Muscle of arm (tissue), 12 donors: ENCODE data around the gene ANO3. TPM values are rescaled to one million over a fixed set of nuclear protein-coding genes. Genes with fewer than 3 reads are reported as not detected.

Experiments
- DNase-seq: peaks from one replicate; pipeline ENCODE4 v3.0.0-alpha.2; 2013
- polyA plus RNA-seq, 12 donors: library from polyadenylated mRNA; unstranded; fragments of 120-200 nt; gene quantifications; one replicate each; pipeline ENCODE4 v1.2.1, GENCODE V29; 2013; ENCODE audit not compliant: insufficient read length in 12 of 12

The ANO3 gene
- polyA plus RNA-seq, 12 donors = 0.07 to 0.80 (median 0.25) TPM; not detected in 2

- DNase-seq = no peak
Observed at GRCh38 chr11:26353010-26353409, 21.1 kb downstream of the ANO3 start.

- DNase-seq = no peak
Observed at GRCh38 chr11:26359055-26359454, 27.1 kb downstream of the ANO3 start.

GRCh38 chr11:26365284-26365683 is 33.4 kb downstream of the ANO3 start:
- no peak for DNase-seq

- DNase-seq = no peak
Observed at GRCh38 chr11:26377619-26378018, 45.7 kb downstream of the ANO3 start.

GRCh38 chr11:26399336-26399735 is 67.4 kb downstream of the ANO3 start:
- no peak for DNase-seq

GRCh38 chr11:26410706-26411366 is 78.9 kb downstream of the ANO3 start:
- no peak for DNase-seq

GRCh38 chr11:26412955-26413354 is 81.0 kb downstream of the ANO3 start:
- no peak for DNase-seq

GRCh38 chr11:26418386-26418912 is 86.5 kb downstream of the ANO3 start:
- peak; percentile 52 for DNase-seq

GRCh38 chr11:26420331-26420730 is 88.4 kb downstream of the ANO3 start:
- no peak for DNase-seq

DNA sequence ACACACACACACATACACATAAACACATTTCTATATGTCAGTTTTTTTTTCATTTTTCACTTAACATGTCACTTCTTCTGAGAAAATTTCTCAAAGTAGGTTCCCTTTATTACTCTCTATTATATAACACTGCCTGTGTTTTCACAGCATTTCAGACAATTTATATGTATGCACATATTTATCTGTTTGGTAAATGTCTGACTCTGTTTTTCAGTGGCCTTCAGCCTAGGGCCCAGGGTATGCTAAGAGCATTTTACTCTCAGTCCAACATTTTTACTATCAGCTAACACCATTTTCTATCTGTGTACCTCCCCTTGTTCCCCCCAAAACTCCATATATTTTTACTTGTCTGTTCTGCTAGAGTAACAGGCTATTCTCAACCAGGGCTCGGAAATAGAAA is 92.3 kb downstream of the ANO3 start:
- no peak for DNase-seq

DNA sequence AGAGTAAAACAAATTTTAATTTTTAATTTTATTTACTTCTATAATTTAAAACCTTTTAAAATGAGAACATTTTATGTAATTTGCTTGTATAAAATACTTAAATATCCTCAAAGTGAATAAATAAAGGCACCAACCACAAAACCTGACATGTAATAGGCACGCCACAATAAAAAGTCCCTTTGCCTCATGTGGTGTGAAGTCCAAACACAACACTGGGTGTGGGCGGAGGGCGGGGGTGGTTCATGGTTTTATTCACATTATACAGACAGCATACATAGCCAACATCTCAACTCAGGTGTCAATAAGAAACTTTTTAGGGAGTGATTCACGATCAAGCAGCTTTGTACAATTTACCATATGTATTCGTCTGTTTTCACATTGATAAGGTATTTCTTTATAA is 107.9 kb downstream of the ANO3 start:
- no peak for DNase-seq

DNA sequence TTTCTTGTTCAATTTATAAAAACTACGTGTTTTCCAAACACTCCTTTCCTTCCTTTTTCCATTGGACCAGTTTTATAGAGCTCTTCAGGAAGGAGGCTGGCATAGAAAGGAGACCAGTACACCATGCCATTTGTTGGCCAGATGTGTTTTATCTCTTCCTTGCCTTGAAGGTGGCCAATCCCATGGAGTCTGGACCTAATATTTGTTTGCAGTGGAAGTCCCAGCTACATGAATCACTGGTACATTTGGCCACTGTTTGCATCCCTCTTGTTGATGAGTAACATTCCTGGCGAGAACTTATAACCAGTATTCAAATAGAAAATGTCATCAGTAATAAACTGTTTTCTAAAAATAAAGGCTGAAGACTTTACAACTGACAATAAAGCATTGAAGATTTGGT is 110.2 kb downstream of the ANO3 start:
- no peak for DNase-seq

DNA sequence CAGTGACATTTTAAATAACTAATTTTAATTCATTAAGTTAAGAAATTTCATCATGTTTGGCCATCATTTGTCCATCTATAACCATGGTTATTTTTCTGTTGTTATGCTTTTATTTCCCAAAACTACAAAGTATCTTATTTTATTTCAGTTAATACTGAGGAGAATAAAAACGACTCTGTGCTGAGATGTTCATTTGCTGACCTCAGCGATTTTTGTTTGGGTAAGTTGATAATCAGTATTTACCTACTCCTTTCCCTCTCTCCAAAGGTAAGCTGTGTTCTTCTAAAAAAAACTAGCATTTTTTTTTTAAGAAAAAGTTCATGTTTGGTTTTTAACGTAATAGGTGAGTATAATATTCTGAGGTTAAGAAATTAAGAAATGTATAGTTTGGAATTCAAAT is 111.7 kb downstream of the ANO3 start:
- DNase-seq = no peak

GRCh38 chr11:26457636-26458035 is 125.7 kb downstream of the ANO3 start:
- no peak for DNase-seq

DNA sequence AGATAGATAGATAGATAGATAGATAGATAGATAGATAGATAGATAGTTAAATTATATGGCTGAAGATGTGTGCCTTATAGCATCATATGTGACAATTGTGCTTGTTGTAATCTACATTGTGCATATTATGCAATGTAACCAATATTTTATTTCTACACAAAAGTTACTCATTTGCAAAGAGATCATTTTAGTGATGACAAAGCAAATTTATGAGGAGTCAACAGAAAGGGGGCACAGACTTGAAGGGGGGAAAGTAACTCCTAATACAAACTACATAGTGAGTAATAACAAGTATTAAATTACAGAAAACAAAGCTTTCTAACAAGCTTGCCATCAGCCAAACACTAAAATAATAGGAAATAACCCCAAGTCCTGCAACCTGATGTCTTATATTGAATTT is 133.3 kb downstream of the ANO3 start:
- DNase-seq = no peak

DNA sequence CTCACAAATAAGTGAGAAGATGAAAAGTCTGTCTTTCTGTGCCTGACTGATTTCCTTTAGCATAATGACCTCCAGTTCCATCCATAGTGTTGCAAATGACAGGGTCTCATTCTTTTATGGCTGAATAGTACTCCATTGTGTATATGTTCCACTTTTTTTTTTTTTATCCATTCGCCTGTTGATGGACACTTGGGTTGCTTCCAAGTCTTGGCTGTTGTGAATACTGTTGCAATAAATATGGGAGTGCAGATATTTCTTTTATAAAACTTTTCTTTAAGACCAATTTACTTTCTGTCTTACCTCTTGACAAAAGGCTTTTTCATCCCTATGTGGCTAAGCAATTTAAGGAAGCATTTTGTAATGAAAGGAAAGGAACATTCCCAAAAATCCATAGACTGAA is 135.6 kb downstream of the ANO3 start:
- DNase-seq = no peak

DNA sequence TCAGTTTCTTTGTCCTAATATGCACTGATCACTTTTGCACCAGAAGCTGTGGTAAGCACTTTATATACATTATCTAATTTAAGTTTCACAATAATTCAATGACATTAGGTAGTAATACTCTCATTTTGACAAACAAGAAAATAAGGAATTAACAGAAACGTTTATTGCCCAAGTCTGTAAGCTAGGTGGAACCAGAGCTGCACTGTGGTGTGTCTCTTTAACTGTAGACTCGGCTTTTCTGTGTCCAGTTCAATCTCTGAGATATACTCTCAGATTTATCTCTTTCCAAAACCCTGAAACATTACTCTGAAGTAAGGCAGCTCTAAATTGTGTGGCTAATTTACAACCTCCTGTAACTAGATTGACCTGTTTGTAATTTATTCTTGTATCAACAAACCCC is 139.1 kb downstream of the ANO3 start:
- DNase-seq = peak; percentile 4

DNA sequence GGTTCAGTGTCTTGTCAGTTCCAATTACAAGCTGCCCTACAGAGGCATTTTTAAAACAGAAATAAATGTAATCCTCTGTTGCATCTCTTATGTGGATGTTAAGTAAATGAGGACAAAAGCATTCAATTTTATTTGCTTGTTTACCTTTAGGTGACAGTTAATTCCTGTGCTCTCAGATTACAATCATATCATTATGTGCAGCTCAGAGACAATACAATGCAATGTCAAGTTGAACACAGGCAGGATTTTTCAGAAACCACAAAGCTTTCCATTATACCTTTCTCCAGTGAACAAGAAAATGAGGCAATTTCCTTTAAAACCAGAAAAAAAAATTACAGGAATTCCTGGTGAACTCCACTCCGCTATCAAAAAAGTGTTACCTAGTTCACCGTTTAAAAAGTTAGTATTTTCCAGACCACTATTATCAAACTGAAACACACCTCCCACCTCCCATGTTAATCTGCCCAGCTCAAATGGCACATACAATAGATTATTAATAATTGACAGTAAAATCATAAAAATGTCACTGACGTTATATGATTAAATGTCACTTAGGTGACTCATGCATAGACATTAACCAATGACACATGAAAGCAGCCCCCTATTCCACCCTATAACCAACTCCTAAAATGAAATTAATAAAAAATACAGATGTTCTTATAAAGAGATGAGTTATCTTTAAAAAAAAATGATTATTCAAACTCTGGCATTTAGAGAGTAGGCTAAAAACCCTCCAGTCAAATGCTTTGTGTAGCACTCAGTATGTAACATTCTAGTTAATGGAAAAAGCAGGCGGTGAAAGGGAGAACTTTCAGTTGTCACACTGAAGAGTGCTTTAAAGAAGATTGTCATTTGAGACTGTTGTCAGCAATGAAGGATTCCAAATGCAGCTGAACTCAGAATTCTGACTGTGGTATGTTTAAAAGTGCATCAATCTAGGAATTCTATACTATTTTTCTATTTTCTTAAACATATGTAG is 141.6 kb downstream of the ANO3 start:
- DNase-seq = no peak

DNA sequence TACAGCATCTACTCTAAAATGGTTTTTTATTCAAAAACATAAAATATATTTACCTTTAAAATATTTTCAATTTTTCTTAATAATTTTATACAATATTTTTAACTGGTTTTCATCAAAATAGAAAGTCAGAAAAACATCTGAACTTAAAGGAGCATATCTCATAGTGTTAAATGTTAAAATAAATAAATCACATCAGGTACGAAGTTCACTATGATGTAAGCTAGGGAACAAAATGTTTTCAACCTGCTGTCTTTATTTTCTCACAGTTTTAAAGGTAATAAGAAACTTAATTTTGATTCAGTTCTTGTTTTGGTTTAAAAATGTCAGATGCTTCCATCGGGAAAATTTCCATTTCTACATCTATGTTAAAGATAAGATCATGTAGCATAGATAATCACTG is 142.5 kb downstream of the ANO3 start:
- no peak for DNase-seq

GRCh38 chr11:26477396-26477795 is 145.5 kb downstream of the ANO3 start:
- no peak for DNase-seq

- no peak for DNase-seq
Observed at GRCh38 chr11:26478710-26479109, 146.8 kb downstream of the ANO3 start.

- DNase-seq = no peak
Observed at GRCh38 chr11:26480041-26480440, 148.1 kb downstream of the ANO3 start.

- no peak for DNase-seq
Observed at GRCh38 chr11:26483108-26483507, 151.2 kb downstream of the ANO3 start.
